GM23248 (cell line): ENCODE data around the gene RPL36A.

Experiments used
- EZH2 ChIP-seq: fragments of 200-600 bp; sonication (generic); IDR thresholded peaks from 2 replicates; pipeline ENCODE4 v1.6.1; 2018; ENCODE audit warnings: antibody characterized with exemption, mild to moderate bottlenecking; ENCODE audit not compliant: insufficient read depth, poor library complexity, severe bottlenecking
- EZH2phosphoT487 ChIP-seq: fragments of 200-600 bp; sonication (generic); IDR thresholded peaks from 2 replicates; pipeline ENCODE4 v1.6.1; 2018; ENCODE audit warnings: antibody characterized with exemption, moderate library complexity, mild to moderate bottlenecking, low read depth; ENCODE audit not compliant: insufficient read depth

DNA sequence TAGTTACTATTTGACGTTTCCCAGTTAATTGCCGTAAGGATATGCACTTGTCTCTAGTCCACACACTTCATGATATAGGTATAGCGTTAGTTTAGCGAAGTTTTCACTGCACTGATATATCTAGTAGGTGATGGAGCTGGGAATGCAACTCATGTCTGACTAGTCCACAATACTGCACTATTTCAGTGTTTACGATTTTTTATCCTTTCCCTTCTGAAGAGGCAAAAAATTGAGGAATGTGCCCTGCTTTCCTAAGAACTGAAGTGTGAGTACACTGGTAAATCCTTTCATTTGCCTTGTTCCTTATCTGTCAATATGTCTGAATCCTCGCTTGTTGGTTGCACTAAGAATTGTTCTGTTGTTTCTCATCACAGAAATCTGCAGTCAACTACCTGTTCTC lies 1.0 kb downstream of the RPL36A start:
- TF ChIP-seq EZH2 (no peak), EZH2phosphoT487 (no peak)
